DMS53 treated with DMSO at 0.1 percent for 48 hours (cell line): ENCODE measurements around the gene EIF4G3.
A peak's percentile ranks its signal among the peaks of the same experiment; 100 is the strongest.
"Not testable (repeated sequence)": the region's sequence is repeated elsewhere in the genome, so short reads cannot be mapped to it uniquely, and the experiment has no call there.

ENCODE experiments used
- DNase-seq: peaks from one replicate; lab custom pipeline; 2025; ENCODE audit not compliant: unreplicated experiment; lab: John Stamatoyannopoulos, UW

Gene EIF4G3

DNA sequence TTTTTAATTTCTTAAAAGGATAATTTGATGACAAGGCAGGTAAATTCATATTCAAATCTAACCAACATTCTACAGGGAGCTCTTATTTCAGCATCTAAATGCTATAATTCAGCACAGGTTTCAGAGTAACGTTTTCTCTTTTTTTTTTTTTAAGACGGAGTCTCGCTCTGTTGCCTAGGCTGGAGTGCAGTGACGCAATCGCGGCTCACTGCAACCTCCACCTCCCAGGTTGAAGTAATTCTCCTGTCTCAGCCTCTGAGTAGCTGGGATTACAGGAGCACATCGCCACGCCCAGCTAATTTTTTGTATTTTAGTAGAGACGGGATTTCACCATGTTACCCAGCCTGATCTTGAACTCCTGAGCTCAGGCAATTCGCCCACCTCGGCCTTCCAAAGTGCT, 66.5 kb downstream of the EIF4G3 start:
- DNase-seq: no peak

DNA sequence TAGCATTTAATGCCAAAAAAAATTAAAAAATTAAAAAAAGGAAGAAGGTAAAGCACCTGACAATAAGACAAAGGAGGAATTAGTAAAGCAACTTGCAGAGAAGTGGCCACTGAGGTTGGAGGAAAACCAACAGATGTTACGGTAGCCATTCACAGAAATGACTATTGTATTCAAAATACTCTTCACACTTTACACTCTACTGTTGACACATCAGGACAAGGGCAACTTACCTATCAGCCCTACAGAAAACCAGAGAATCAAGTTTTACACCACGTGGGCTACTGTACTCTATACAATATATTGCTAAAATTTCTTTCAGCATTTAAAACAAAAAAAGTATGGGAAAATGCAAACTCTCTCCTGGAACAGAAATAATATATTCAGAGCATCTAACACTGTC, 70.0 kb downstream of the EIF4G3 start:
- DNase-seq: peak; percentile 35

- DNase-seq: no peak
Observed at GRCh38 chr1:21106238-21106637, 70.5 kb downstream of the EIF4G3 start.

- no peak for DNase-seq
Observed at GRCh38 chr1:21105807-21106206, 70.9 kb downstream of the EIF4G3 start.

GRCh38 chr1:21104683-21105082, 72.0 kb downstream of the EIF4G3 start:
- no peak for DNase-seq

GRCh38 chr1:21100481-21100921, 76.2 kb downstream of the EIF4G3 start:
- no peak for DNase-seq

GRCh38 chr1:21099869-21100131, 76.9 kb downstream of the EIF4G3 start:
- no peak for DNase-seq

- DNase-seq: no peak
Observed at GRCh38 chr1:21099034-21099868, 77.4 kb downstream of the EIF4G3 start.

DNA sequence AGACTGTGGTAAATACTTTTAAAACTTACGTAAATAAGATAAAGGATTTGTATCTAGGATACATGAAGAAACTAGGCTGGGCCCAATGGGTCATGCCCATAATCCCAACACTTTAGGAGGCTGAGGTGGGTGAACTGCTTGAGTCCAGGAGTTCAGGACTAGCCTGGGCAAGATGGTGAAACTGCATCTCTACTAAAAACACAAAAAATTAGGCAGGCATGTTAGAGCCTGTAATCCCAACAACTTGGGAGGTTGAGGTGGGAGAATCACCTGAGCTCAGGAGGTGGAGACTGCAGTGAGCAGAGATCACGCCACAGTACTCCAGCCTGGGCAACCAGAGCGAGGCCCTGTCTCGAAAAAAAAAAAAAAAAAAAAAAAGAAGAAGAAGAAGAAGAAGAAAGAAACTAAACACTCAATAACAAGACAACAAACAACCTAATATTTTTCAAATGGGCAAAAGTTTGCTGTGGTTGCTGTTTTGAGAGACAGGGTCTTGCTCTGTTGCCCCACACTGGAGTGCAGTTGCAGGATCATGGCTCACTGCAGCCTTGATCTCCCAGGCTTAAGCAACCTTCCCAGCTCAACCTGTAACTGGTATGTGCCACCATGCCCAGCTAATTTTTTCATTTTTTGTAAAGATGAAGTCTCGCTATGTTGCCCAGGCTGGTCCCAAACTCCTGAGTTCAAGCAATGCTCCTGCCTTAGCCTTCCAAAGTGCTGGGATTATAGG, 78.3 kb downstream of the EIF4G3 start:
- no peak for DNase-seq

- DNase-seq: no peak
Observed at GRCh38 chr1:21097729-21098128, 79.0 kb downstream of the EIF4G3 start.

GRCh38 chr1:21095976-21096375, 80.7 kb downstream of the EIF4G3 start:
- no peak for DNase-seq

DNA sequence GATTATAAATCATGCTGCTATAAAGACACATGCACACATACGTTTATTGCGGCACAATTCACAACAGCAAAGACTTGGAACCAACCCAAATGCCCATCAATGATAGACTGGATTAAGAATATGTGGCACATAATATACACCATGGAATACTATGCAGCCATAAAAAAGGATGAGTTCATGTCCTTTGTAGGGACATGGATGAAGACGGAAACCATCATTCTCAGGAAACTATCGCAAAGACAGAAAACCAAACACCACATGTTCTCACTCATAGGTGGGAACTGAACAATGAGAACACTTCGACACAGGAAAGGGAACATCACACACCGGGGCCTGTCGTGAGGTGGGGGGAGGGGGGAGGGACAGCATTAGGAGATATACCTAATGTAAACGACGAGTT, 82.4 kb downstream of the EIF4G3 start:
- DNase-seq: not testable (repeated sequence)

- not testable (repeated sequence) for DNase-seq
Observed at GRCh38 chr1:21093271-21093958, 83.3 kb downstream of the EIF4G3 start.

- not testable (repeated sequence) for DNase-seq
Observed at GRCh38 chr1:21092545-21092944, 84.2 kb downstream of the EIF4G3 start.

GRCh38 chr1:21091053-21091690, 85.5 kb downstream of the EIF4G3 start:
- DNase-seq: not testable (repeated sequence)

DNA sequence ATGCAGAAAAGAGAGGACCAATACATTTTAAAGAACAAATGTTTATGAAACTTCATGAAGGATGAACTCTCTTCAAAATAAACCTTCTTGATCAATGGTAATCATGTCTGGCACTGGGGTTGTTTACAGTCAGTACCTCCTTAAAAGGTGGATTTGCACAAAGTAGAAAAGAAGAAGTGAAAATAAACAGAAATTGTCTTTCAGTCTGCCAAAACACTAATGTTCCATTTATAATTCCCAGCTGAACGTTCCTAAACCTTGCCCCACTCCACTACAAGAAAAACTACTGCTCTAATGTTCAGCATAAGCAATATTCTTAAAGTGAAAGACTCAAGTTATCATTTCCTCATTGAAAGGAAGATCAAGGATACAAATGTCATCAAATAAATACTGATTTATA, 86.2 kb downstream of the EIF4G3 start:
- DNase-seq: no peak

GRCh38 chr1:21089731-21090130, 87.0 kb downstream of the EIF4G3 start:
- no peak for DNase-seq

- no peak for DNase-seq
Observed at GRCh38 chr1:21089299-21089698, 87.4 kb downstream of the EIF4G3 start.

DNA sequence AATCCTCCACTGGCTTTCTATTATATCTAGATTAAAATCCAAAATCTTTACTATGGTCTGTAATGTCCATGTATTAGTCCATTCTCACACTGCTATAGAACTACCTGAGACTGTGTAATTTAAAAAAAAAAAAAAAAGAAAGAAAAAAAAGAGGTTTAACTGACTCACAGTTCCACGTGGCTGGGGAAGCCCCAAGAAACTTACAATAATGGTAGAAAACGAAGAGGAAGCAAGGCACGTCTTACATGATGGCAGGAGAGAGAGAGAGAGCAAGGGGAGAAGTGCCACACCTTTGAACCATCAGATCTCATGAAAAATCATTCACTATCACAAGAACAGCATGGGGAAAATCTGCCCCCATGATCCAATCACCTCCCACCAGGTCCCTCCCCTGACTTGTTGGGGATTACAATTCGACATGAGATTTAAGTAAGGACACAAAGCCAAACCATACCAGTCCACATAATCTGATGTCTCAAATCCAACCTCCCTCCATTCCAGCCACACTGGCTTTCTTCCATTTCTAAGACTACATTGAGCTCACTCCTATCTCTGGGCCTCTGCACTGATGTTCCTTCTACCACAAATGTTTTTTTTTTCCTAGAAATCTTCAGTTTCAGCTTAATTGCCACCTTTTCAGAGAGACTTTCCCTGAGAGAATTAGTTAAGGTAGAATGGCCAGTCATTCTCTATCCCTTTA, 92.4 kb downstream of the EIF4G3 start:
- DNase-seq: no peak

DNA sequence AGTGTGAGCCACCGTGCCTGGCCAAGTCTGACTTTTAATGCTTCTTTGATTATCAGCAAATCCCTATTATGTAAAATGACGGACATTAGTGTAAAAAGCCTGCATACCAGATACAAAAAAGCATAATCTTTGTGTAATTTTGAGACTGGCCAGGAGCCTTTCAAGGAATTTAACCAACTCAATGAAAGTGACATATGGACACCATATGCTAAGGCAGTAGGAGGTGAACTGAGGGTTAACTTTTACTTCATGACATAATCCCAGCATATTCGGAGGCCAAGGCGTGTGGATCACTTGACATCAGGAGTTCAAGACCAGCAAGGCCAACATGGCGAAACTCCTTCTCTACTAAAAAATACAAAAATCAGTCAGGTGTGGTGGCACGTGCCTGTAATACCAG, 94.6 kb downstream of the EIF4G3 start:
- DNase-seq: no peak

- DNase-seq: no peak
Observed at GRCh38 chr1:21077085-21077484, 99.6 kb downstream of the EIF4G3 start.
